RWPE2 (cell line): ENCODE results near the gene TSHZ2.
"Not testable (repeated sequence)": the region's sequence is repeated elsewhere in the genome, so short reads cannot be mapped to it uniquely, and the experiment has no call there.

Experiments used
- ATAC-seq: fragments of 200-7000 bp; cut with Tn5 transposase; 3 replicates; pipeline ENCODE4 v1.9.1; 2021; ENCODE audit warnings: low read depth
- DNase-seq: peaks from one replicate; pipeline ENCODE4 v3.0.0-alpha.2; 2020; ENCODE audit warnings: low spot score
- H3K27ac ChIP-seq: fragments of 450-650 bp; 2 replicates; pipeline ENCODE4 v1.5.1; 2017; ENCODE audit warnings: mild to moderate bottlenecking; ENCODE audit not compliant: poor library complexity, severe bottlenecking
- H3K27me3 ChIP-seq: fragments of 250-450 bp; sonication (Bioruptor Pico); 2 replicates; pipeline ENCODE4 v1.5.1; 2021; ENCODE audit warnings: mild to moderate bottlenecking, moderate library complexity; ENCODE audit not compliant: insufficient read depth, poor library complexity, severe bottlenecking
- H3K36me3 ChIP-seq: fragments of 250-450 bp; sonication (Bioruptor Pico); 2 replicates; pipeline ENCODE4 v1.5.1; 2020; ENCODE audit warnings: low read depth, mild to moderate bottlenecking, moderate library complexity
- H3K4me1 ChIP-seq: fragments of 250-450 bp; sonication (Bioruptor Pico); 2 replicates; pipeline ENCODE4 v1.5.1; 2021; ENCODE audit warnings: mild to moderate bottlenecking, moderate library complexity; ENCODE audit not compliant: insufficient read depth, poor library complexity, severe bottlenecking
- H3K4me3 ChIP-seq: fragments of 250-450 bp; sonication (Bioruptor Pico); 2 replicates; pipeline ENCODE4 v1.5.1; 2021; ENCODE audit warnings: mild to moderate bottlenecking, moderate library complexity; ENCODE audit not compliant: severe bottlenecking
- H3K9me3 ChIP-seq: fragments of 250-450 bp; sonication (Bioruptor Pico); 2 replicates; pipeline ENCODE4 v1.5.1; 2021; ENCODE audit warnings: mild to moderate bottlenecking, moderate library complexity; ENCODE audit not compliant: severe bottlenecking
- TF ChIP-seq, protein P1 (sequence below): fragments of 450-650 bp; IDR thresholded peaks from one replicate; pipeline ENCODE4 v1.5.1; 2017; ENCODE audit warnings: mild to moderate bottlenecking, moderate library complexity; ENCODE audit not compliant: poor library complexity, severe bottlenecking

TSHZ2 gene

DNA sequence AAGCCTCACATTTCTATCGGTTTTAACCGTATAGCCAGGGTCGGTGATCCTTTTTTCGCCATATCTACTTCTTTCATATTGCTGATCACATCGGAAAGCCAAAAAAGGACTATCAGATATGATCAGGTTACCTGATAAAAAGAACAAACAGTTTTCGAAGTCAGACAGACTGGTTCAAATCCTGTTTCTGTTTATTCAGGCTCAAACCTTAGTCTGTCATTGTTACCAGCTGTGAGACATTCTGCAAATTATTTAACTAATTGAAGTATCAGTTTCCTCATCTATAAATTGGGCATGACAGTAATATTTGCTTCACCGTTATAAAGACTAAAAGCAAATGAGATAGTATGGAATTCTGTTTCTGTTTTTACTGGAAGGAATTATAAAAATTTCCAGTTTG, 111.3 kb downstream of the TSHZ2 start:
- TF ChIP-seq, protein P1, sequence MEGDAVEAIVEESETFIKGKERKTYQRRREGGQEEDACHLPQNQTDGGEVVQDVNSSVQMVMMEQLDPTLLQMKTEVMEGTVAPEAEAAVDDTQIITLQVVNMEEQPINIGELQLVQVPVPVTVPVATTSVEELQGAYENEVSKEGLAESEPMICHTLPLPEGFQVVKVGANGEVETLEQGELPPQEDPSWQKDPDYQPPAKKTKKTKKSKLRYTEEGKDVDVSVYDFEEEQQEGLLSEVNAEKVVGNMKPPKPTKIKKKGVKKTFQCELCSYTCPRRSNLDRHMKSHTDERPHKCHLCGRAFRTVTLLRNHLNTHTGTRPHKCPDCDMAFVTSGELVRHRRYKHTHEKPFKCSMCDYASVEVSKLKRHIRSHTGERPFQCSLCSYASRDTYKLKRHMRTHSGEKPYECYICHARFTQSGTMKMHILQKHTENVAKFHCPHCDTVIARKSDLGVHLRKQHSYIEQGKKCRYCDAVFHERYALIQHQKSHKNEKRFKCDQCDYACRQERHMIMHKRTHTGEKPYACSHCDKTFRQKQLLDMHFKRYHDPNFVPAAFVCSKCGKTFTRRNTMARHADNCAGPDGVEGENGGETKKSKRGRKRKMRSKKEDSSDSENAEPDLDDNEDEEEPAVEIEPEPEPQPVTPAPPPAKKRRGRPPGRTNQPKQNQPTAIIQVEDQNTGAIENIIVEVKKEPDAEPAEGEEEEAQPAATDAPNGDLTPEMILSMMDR = no peak
- no peaks in the 10 kb centered on the region for H3K9me3 ChIP-seq

DNA sequence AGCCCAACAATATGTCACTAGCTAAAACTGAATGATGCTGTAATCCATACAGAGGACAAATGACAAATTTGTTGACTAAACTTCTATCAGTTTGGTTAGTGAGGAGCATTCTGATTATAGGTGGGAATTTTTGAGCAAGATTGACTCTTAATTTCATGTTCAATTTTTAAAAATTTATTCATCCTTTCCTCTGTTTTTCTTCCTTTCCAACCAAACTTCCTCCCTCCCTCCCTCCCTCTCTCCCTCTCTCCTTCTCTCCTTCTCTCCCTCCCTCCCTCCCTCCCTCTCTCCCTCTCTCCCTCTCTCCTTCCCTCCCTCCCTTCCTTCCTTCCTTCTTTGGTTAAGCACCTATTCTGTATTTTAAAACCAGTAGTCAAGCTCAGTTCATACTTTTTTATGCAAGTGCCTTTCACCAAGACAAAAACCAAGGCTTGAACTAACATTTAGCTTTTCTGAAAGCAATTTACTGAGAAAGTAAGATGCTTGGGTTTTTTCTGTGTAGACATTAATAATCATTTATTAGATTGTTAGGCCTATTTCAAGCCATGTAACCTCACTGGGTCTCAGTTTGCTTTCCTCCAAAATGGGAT, 112.3 kb downstream of the TSHZ2 start:
- ATAC-seq = no peak

More for the DNA sequence above, 111.3 kb downstream of the TSHZ2 start:
- Histone ChIP-seq H3K27me3 (no peaks in the 10 kb centered on the region), H3K27ac (no peak overlapping the region), H3K4me3 (no peak overlapping the region), H3K4me1 (peaks cover 24% of the 10 kb centered on the region), H3K36me3 (no peaks in the 10 kb centered on the region)
- no peak for DNase-seq
- no peak for ATAC-seq

DNA sequence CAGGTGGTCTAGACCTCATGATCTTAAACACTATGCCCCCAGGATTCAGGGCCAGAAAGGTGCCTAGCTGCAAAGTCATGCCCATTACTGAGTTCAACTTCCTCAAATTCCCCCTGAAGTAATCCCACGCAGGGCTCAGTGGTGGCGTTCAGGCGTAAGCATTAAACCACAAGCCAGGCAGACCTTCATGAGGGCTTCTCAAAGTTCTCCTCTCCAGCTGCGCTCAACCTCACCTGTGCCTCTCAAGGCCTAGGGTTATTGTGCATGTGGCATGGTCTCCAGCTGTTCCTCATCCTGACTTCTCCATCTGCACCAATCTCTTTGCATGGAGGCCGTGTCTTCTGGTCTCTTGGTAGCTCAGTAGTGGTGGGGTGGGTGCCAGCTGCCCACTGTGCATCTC, 113.6 kb downstream of the TSHZ2 start:
- ATAC-seq (no peak), DNase-seq (no peak)
- no peaks in the 10 kb centered on the region for H3K36me3 ChIP-seq
- TF ChIP-seq, protein P1 = no peak
- no peak overlapping the region for H3K27ac ChIP-seq
- no peaks in the 10 kb centered on the region for H3K27me3 ChIP-seq
- no peak overlapping the region for H3K4me3 ChIP-seq
- H3K4me1 ChIP-seq = peaks cover 15% of the 10 kb centered on the region
- H3K9me3 ChIP-seq = no peaks in the 10 kb centered on the region

More for the DNA sequence above, 112.3 kb downstream of the TSHZ2 start:
- Histone ChIP-seq H3K4me1 (peaks cover 24% of the 10 kb centered on the region), H3K27me3 (no peaks in the 10 kb centered on the region), H3K36me3 (no peaks in the 10 kb centered on the region), H3K27ac (no peak overlapping the region), H3K4me3 (no peak overlapping the region), H3K9me3 (no peaks in the 10 kb centered on the region)
- TF ChIP-seq, protein P1 = no peak
- DNase-seq = no peak

DNA sequence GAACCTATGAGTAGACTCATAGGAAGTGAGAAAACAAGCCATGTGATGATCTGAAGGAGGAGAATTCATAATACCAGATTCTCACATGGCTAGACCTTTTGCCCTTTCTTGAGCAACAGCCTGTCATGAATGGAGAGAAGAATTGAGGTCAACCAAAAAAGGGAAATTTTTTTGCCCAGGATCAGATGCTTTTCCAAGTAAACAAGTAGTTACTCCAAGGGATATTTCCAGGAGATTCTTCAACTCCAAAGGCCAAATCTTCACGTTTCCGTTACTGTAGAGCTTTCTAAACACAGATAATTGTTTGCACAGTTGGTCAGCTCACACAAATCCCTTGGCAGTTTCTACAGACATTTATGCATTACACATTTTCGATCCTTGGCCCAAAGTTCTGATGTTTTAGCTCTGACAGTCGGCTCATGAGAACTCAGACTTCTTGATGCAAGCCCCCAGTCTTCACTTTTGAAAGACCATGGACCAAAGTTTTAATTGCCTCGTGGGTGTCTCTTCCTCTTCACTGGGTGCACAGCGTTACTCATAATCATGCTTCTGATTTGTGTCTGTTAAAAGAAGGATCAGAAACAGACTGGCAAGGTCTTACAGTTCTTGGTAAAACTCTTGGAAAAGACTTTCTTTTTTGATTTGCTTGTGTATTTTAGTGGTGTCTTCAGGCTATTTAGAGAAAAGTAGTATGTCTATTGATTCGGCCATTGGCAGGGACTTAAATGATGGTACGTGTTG, 115.0 kb downstream of the TSHZ2 start:
- Histone ChIP-seq H3K4me1 (no peaks in the 10 kb centered on the region), H3K27me3 (no peaks in the 10 kb centered on the region), H3K27ac (no peak overlapping the region), H3K36me3 (no peaks in the 10 kb centered on the region), H3K4me3 (no peak overlapping the region), H3K9me3 (no peaks in the 10 kb centered on the region)
- ATAC-seq = no peak
- no peak for DNase-seq
- TF ChIP-seq, protein P1 = no peak

DNA sequence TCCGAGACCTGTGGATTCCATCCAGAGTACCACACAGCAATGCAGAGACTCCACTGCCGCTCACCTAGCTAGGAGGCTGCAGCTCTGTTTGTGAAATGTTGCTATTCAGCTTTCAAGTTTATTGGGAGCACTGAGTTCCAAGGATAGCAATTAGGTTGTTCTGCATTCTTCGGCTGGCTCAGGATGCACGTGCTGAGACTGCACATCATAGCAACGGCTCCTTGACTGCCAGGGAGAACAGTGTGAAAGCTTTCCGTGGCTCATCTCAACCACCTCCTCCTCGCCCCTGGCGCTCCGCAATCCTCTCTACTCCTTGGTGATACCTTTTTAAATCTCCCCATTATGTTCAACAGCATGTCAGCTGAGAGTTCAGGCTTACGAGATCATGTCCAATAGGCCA, 116.6 kb downstream of the TSHZ2 start:
- DNase-seq (no peak), ATAC-seq (no peak)
- Histone ChIP-seq H3K4me3 (no peak overlapping the region), H3K4me1 (no peaks in the 10 kb centered on the region), H3K27me3 (no peaks in the 10 kb centered on the region), H3K36me3 (no peaks in the 10 kb centered on the region), H3K9me3 (no peaks in the 10 kb centered on the region), H3K27ac (no peak overlapping the region)
- TF ChIP-seq, protein P1 = no peak

DNA sequence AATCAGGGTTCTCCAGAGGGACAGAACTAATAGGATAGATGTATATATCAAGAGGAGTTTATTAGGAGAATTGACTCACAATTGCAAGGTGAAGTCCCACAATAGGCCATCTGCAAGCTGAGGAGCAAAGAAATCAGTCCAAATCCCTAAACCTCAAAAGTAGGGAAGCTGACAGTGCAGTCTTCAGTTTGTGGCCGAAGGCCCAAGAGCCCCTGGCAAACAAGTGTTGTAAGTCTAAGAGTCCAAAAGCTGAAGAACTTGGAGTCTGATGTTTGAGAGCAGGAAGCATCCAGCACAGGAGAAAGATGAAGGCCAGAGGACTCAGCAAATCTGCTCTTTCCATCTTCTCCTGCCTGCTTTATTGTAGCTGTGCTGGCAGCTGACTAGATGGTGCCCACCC, 117.7 kb downstream of the TSHZ2 start:
- H3K9me3 ChIP-seq, H3K27me3 ChIP-seq: not testable (repeated sequence)

More for the DNA sequence above, 117.7 kb downstream of the TSHZ2 start:
- H3K36me3 ChIP-seq, H3K4me3 ChIP-seq, DNase-seq, H3K27ac ChIP-seq, H3K4me1 ChIP-seq, ATAC-seq: not testable (repeated sequence)
